ENCODE results near the gene MCTP1. TPM values are rescaled to one million over a fixed set of nuclear protein-coding genes. Genes with fewer than 3 reads are reported as not detected.
A peak's percentile ranks its signal among the peaks of the same experiment; 100 is the strongest.

MCTP1 gene
- total and polyA plus RNA-seq, 2 donors from 2014 or later: 1.4 to 19.3 TPM

DNA sequence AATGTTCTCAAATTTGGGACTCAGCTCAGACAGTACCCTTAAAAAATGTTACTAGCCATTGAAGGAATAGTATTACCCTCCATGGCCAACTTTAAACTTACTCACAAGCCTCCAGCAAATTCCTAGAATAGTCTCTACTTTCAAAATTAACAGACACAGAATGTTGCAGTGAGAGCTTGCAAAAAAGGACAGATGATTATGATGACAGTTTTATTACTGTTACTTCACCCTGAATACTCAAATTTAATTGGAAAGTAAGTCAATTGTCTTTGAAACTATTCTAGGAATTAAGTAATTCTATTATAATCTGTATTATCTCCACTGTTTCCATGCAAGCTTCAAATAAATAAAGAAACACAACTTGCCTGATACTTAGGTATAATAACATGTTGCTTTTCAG, 378.1 kb downstream of the MCTP1 start:
- H3K4me3 ChIP-seq (ENCODE audit: low read length in 3 of 3): no peak overlapping the region
- no peaks in the 10 kb centered on the region for H3K36me3 ChIP-seq (ENCODE audit: control insufficient read depth in 2 of 3, insufficient read depth in 3 of 3, low read length in 3 of 3)
- FAIRE-seq: no peak
- TF ChIP-seq, protein P1, sequence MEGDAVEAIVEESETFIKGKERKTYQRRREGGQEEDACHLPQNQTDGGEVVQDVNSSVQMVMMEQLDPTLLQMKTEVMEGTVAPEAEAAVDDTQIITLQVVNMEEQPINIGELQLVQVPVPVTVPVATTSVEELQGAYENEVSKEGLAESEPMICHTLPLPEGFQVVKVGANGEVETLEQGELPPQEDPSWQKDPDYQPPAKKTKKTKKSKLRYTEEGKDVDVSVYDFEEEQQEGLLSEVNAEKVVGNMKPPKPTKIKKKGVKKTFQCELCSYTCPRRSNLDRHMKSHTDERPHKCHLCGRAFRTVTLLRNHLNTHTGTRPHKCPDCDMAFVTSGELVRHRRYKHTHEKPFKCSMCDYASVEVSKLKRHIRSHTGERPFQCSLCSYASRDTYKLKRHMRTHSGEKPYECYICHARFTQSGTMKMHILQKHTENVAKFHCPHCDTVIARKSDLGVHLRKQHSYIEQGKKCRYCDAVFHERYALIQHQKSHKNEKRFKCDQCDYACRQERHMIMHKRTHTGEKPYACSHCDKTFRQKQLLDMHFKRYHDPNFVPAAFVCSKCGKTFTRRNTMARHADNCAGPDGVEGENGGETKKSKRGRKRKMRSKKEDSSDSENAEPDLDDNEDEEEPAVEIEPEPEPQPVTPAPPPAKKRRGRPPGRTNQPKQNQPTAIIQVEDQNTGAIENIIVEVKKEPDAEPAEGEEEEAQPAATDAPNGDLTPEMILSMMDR (IDR thresholded peaks at IDR 0.05; ENCODE audit: borderline replicate concordance, extremely low read depth, insufficient read depth): no peak
- H3K9ac ChIP-seq (ENCODE audit: low read length in 3 of 3): no peak overlapping the region
- DNase-seq: no peak
- intact Hi-C loops (cut with DNase I): no loop called here
- H3K4me1 ChIP-seq (ENCODE audit: control insufficient read depth in 2 of 3, insufficient read depth in 2 of 3, low read depth in 1 of 3, low read length in 3 of 3): no peaks in the 10 kb centered on the region
- no peaks in the 10 kb centered on the region for H3K27me3 ChIP-seq (ENCODE audit: control insufficient read depth, insufficient read depth, low read length)
- no peaks in the 10 kb centered on the region for H3K9me3 ChIP-seq (ENCODE audit: control insufficient read depth in 2 of 3, insufficient read depth in 1 of 3, low read length in 3 of 3)
- no peak overlapping the region for H3K27ac ChIP-seq (ENCODE audit: low read depth in 2 of 2, low read length in 2 of 2)

DNA sequence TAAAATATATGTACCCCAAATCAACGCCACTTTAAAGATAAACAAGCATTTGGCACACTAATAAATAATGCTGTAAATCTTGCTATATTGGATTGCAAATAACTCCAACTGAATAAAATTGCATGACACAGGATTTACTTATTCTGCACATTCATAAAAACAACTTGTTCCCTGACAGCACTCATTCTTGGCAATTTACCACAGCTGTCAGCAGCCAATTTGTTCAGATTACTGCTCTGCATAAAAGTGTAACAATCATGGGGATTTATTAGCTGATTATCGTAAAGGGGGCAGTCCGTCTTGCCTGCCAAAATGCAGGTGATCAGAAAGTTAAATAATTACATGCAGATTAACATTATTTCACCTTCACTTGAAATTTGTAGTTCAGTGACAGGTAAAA, 381.2 kb downstream of the MCTP1 start:
- intact Hi-C loops (cut with DNase I): no loop called here
- peak in 1 of 5 donors; percentile 58 for DNase-seq
- H3K27me3 ChIP-seq (ENCODE audit: control insufficient read depth, insufficient read depth, low read length): no peaks in the 10 kb centered on the region
- TF ChIP-seq, protein P1 (IDR thresholded peaks at IDR 0.05; ENCODE audit: borderline replicate concordance, extremely low read depth, insufficient read depth): no peak
- no peaks in the 10 kb centered on the region for H3K9me3 ChIP-seq (ENCODE audit: control insufficient read depth in 2 of 3, insufficient read depth in 1 of 3, low read length in 3 of 3)
- H3K27ac ChIP-seq (ENCODE audit: low read depth in 2 of 2, low read length in 2 of 2): no peak overlapping the region
- FAIRE-seq: no peak
- no peak overlapping the region for H3K9ac ChIP-seq (ENCODE audit: low read length in 3 of 3)
- H3K4me3 ChIP-seq (ENCODE audit: low read length in 3 of 3): no peak overlapping the region
- H3K36me3 ChIP-seq (ENCODE audit: control insufficient read depth in 2 of 3, insufficient read depth in 3 of 3, low read length in 3 of 3): no peaks in the 10 kb centered on the region
- H3K4me1 ChIP-seq (ENCODE audit: control insufficient read depth in 2 of 3, insufficient read depth in 2 of 3, low read depth in 1 of 3, low read length in 3 of 3): no peaks in the 10 kb centered on the region

DNA sequence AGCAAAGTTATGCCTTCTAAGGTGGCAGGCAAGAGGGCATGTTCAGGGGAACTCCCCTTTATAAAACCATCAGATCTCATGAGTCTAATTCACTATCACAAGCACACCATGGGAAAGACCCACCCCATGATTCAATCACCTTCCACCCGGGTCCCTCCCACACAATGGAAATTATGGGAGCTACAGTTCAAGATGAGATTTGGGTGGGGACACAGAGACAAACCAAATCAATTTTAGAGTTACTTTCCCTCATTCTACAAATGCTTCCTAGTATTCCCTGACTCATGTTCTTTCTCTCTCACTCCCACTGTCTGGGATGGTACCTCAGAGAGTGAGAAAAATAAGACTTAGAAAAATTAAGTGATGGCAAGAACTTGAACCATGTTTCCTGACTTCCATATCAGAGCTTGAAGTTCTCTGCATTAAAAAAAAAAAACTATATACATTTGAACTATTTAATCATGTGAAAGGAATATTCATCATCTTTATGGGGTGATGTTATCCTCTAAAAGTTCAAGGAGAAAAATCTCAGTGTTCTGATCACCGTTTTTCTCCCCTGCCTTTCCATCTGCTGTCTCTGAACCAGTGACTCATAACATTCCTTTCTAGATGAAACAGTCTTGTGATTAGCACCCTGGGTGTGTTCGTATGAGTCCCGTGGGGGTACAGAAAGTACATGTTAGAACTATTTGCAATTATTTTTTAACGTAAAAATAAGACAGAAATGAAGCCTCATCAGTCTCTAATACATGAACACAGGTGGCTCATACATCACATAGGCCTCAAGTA, 383.5 kb downstream of the MCTP1 start:
- Histone ChIP-seq H3K4me3 (ENCODE audit: low read length in 3 of 3) (no peak overlapping the region), H3K9me3 (ENCODE audit: control insufficient read depth in 2 of 3, insufficient read depth in 1 of 3, low read length in 3 of 3) (no peaks in the 10 kb centered on the region), H3K9ac (ENCODE audit: low read length in 3 of 3) (no peak overlapping the region), H3K27me3 (ENCODE audit: control insufficient read depth, insufficient read depth, low read length) (no peaks in the 10 kb centered on the region), H3K36me3 (ENCODE audit: control insufficient read depth in 2 of 3, insufficient read depth in 3 of 3, low read length in 3 of 3) (no peaks in the 10 kb centered on the region), H3K27ac (ENCODE audit: low read depth in 2 of 2, low read length in 2 of 2) (no peak overlapping the region), H3K4me1 (ENCODE audit: control insufficient read depth in 2 of 3, insufficient read depth in 2 of 3, low read depth in 1 of 3, low read length in 3 of 3) (no peaks in the 10 kb centered on the region)
- DNase-seq: no peak
- intact Hi-C loops (cut with DNase I): no loop called here
- no peak for FAIRE-seq
- TF ChIP-seq, protein P1 (IDR thresholded peaks at IDR 0.05; ENCODE audit: borderline replicate concordance, extremely low read depth, insufficient read depth): no peak

Data from kidney (tissue), 14 donors.